NOMO-1 treated with DMSO at 0.1 percent for 48 hours (cell line): ENCODE results near the gene FAM193A.
"Not testable (repeated sequence)": the region's sequence is repeated elsewhere in the genome, so short reads cannot be mapped to it uniquely, and the experiment has no call there.

Experiments used
- DNase-seq: peaks from one replicate; lab custom pipeline; 2025; ENCODE audit not compliant: unreplicated experiment; lab: John Stamatoyannopoulos, UW

FAM193A gene

DNA sequence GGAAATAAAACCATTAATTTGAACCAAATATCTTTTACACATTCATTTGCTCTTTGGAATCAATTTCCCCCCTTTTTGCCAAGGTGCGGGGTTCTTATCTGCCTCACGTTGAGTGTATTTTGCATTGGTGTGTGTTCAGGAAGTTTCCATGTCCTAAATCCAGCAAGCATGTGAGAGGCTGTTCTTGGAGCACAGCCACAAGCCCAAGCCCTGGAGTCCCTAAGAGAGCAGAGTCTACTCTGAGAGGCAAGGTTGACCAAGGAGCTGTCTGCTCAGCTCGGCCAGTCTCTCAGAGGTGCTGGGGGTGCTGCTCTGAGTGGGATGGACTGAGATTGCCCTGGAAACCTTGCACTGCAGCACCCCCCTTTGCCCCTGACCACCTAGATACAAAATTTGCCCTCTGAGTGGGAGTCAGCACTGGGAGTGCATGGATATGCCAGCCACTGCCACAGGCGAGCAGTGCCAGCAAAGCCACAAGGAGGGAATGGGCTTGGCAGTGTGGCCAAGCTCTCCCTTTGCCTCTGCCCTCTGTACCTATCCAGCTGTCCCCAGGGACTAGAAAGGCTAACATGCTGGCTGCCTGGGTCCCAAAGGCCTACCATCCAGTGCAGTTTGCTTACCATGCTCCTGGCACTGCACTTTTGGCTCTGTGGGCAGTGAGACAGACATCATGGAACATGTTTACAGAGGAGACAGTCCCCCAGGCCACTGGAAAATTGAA is 20.5 kb upstream of the FAM193A start:
- no peak for DNase-seq

DNA sequence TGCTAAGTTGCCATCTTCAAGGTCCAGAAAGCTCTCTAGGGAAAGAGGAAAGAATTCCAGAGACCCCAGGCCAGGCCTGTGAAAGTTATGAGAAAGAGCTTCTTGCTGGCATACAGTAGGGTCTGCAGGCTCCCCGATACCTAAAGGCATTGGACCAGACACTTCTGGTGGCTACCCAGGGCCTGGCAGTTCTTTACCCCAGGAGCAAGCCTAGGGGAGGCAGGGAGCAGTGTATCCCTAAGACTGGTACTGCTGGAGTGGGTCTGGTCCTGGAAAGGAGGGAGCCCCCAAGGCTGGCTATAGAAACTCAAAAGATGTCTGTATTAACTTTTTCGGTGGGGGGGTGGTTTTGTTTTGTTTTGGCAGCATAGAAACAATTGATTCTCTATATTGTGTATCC is 19.8 kb upstream of the FAM193A start:
- no peak for DNase-seq

DNA sequence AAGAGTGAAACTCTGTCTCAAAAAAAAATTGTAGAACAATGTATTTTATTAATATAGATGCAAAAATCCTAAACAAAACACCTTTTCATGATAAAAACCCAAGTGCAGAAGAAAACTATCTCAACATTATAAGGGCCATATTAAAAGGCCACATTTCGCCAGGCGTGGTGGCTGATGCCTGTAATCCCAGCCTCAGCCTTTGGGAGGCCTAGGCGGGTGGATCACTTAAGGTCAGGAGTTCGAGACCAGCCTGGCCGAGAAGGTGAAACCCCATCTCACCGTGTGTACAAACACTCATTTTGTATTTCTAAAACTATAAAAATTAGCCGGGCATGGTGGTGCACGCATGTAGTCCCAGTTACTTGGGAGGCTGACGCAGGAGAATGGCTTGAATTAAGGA is 9.9 kb upstream of the FAM193A start:
- no peak for DNase-seq

DNA sequence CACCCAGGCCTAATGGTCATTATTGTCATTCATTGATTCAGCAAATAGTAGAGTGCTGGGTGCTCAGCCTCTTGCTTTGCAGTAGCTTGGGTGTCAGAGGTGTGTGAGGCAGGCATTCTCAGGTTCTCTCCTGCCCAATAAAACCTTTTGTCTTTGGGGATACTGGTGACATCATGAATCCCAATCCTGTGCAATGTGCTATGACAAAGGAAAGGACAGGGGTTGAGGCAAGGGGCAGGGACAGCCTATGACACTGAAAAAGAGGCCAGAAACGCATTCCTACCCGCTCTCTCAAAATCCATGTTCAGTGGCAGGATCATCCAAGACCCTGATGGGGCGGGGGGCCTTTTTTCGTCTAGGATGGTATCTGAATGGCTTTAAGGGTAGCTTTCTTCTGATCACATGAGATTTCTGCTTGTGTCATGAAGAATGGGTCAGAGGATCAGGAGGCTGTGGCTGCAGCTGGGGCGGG is 1.5 kb upstream of the FAM193A start:
- DNase-seq: no peak

DNA sequence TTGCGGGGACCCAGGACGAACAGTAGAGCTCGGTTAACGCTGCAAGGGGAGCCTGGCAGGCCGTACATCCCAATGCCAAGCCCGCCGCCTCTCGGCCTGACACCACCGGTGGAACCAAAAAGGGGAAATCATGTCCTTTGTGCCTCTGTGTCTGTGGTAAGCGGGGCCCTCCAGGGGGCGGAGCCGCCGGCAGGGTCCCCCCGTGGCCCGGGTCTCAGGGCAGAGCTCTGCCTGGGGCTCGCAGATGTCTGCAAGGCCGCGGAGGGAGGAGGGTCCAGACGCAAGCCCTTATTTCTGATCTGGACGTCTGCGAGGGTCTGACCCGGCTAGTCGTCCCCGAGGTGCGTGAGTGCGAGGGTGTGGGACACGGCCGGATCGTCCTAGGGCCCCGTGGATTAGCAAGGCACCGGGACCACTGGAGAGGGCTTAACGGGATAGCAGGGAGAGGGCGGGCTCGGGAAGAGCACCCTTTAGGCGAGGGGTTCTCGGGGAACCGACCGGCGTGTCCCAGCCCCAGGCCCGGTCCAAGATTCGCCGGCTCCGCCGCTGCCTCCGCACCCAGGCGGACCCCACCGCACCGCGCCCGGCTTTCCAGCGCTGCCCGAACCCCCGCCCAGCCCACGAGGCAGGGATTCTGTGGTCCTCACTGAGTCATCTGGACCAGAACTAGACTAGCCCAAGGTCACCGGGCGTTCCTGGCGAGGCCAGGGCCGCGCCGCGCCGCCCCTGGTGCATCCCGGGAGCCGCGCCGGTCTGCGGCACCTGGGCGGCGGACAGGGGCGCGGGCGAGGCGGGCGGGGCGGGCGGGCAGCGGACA is 863 bp upstream of the FAM193A start:
- peak; percentile 83 for DNase-seq

DNA sequence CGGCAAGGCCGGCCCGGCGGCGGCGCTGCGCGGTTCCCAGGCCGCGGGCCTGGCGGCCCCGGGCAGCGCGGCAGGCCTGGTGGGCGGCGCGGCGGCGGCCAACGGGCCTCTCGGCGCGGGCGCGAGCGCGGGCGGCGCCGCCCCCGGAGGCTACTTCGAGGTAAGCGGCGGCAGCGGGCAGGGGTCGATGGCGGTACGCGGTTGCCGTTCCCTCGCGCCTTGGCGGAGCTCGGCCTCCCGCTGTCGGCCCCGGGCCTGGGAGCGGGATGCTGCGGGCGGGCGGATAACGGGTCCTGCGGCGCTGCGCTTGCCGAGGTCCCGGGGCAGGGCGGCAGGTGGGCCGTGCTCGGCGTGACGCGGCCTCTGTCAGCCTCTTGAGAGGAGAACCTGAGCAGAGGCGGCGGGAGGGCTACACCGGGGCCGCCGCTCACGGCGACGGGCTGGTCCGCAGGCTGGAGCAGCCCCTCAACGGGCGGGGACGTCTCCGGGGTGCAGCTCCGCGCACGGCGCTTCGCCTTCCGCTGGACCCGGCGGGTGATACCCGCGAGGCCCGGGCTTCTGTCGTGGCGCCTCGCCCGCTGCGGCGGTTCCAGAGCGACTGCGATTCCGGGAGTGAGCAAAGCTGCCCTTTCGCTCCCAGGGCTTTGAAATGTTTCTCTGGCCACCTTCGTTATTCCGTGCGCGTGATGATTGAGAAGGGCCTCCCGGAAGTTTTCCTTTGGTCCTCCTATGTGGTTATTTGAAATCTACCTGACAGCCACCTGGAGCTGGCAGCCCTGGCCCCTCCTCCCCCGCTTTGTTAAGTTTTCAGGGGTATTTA is 774 bp downstream of the FAM193A start:
- DNase-seq: peak; percentile 20

DNA sequence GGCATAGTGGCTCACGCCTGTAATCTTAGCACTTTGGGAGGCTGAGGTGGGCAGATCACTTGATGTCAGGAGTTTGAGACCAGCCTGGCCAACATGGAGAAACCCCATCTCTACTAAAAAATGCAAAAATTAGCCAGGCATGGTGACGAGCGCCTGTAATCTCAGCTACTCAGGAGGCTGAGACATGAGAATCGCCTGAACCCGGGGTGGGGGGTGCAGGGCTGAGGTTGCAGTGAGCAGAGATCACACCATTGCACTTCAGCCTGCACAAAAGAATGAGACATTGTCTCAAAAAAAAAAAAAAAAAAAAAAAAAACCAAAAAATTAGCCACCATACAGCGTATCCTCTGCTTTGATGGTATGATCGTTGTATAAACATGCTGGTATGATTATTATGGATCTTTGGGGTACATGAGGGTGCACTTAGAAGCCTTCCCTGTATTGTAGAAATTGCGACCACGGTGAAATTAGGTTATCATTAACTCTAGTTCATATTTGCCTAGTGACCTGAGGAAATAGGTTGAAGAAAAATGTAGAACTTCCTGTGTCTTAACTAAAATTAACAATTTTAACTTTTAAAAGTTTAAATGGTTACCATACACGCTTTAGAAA is 7.2 kb downstream of the FAM193A start:
- DNase-seq: not testable (repeated sequence)

DNA sequence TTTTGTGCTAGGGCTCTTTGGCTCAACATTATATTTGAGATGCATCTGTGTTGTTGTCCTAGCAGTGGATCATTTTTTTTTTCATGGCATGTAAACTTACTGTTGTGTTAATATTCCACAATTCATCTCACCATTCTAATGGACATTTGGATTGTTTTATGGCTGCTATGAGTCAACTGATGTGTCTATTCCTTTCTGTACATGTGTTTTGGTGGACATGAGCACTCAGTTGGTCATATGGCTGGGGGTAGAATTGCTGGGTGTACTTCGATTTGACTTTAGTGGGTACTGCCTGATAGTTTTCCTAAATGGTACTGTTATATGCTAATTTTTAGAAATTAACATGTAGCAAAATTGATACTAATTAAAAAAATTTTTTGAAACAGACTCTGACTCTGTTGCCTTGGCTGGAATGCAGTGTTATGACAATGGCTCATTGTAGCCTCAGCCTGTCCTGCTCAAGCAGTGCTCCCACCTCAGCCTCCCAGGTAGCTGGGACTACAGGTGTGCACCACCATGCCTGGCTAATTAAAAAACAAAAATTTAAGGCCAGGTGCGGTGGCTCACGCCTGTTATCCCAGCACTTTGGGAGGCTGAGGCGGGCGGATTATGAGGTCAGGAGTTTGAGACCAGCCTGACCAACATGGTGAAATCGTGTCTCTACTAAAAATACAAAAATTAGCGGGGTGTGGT is 9.0 kb downstream of the FAM193A start:
- no peak for DNase-seq

DNA sequence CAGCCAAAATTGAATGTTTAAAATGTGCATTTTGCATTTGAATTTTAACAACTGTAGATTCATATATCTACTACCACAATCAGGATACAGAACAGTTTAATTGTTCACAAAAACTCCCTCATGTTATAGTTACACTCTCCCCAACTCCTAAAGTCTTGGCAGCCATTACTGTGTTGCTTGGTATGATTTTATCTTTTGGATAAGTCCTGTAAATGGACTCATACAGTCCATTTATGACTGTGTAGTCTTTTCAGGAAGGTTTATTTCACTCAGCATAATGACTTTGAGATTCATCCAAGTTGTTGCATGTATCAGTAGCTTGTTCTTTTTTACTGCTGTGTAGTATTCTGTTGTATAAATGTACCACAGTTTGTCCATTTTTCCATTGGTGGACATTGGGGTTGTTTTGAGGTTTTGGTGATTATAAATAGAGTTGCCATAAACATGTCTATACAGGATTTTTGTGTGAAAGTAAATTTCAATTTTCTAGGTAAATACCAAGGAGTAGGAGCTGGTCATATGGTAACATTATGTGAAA is 9.9 kb downstream of the FAM193A start:
- no peak for DNase-seq

DNA sequence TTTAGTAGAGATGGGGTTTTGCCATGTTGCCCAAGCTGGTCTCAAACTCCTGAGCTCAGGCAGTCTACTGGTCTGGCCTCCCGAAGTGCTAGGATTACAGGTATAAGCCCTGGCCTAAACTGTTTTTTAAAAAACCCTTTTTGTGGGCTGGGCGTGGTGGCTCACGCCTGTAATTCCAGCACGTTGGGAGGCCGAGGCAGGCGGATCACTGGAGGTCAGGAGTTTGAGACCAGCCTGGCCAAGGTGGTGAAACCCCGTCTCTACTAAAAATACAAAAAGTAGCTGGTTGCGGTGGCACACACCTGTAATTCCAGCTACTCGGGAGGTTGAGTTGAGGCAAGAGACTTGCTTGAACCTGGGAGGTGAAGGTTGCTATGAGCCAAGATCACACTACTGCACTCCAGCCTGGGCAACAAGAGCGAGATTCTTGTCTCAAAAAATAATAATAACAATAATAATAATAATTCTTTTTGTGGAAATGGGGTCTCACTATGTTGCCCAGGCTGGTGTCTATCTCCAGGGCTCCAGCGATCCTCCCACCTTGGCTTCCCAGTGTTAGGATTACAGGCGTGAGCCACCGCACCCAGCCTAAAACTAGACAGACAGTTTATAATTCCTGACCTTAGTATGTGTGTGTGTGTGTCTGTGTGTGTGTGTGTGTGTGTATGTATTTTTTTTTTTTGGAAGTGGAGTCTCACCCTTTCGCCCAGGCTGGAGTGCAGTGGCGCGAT is 10.7 kb downstream of the FAM193A start:
- not testable (repeated sequence) for DNase-seq

DNA sequence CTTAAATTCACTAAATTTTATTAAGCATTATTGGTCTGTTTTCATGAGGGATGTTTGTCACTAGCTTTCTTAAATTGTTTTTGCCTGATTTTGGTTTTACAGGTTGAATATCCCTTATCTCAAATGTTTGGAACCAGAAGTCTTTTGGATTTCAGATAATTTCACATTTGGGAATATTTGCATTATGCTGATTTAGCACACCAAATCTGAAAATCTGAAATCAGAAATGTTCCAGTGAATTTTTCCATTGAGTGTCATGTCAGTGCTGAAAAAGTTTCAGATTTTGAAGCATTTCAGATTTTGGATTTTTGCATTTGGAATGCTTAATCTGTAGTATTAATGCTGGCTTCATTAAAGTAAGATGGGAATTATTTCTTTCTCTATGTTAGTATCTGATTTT is 14.7 kb downstream of the FAM193A start:
- no peak for DNase-seq

DNA sequence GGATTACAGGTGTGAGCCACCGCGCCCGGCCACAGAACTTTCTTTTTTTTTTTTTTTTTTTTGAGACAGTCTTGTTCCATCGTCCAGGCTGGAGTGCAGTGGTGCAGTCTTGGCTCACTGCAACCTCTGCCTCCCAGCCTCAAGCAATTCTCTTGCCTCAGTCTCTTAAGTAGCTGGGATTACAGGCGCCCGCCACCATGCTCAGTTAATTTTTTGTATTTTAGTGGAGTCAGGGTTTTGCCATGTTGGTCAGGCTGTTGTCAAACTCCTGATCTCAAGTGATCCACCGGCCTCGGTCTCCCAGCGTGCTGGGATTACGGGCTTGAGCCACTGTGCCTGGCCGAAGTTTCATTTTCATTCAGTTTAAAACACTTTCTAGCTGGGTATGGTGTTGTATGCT is 16.4 kb downstream of the FAM193A start:
- no peak for DNase-seq

DNA sequence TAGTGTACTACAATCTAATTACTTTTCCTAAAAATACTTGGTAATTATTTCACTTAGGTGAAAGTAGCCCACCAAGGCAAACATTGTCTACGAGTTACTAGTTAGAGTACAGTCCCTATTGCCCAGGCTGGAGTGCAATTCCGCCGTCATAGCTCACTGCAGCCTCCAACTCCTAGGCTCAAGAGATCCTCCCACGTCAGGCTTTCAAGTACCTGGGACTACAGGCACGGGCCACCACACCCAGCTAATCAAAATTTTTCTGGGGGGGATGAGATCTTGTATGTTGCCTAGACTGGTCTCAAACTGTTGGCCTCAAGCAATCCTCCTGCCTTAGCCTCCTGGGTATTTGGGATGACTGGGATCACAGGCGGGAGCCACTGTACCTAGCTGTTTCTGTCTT is 21.9 kb downstream of the FAM193A start:
- no peak for DNase-seq

DNA sequence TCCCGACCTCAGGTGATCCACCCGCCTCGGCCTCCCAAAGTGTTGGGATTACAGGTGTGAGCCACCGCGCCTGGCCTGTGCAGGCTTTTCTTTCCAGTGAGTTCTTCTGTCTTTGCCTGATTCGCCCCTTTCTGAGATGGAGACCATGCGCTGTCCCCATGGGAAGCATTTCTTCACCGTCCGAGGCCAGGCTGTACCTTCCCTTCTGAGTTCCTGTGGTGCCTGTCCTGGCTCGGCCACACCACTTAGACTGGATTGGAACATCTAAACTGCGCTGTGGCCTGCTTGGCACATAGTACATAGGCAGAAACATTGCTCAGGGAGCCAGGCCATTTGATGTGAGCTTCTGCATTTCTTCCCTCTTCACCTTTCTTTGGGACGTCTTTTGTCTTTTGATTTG is 23.7 kb downstream of the FAM193A start:
- DNase-seq: no peak

DNA sequence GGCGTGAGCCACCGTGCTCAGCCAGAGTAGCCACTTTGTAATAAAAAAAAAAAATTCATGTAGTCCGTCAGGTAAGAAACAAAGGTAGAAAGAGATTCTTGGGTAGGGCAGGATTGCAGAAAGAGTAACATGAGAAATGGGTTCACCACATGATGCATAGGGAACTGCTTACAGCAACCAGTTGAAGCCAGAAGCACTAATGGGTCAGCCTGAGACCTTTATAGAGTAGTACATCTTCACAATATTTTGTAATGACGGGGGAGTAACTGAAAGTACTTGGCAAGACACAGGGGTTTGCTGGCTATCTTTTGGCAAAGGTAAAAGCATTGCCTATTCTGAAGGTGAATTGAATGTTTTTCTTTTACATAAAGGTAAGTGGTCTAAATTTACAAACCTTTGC is 29.1 kb downstream of the FAM193A start:
- DNase-seq: no peak

DNA sequence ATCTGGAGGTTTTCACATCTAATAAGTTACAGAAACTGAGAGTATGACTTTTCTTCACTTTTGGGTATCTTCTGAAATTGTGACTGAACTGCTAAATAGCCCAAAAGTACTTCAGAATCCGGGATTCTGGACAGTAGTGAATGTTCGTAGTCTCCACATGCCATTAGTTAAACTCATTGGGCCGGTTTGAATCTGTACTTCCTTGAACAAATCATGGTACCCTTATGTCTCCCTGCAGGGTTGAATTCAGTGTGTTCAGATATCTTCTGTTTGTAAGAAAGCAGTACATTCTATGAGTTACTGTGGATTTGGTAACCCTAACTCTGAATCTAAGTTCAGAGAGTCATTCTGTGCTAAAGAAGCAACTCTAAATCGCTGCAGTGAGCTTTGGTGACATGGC is 33.6 kb downstream of the FAM193A start:
- no peak for DNase-seq

DNA sequence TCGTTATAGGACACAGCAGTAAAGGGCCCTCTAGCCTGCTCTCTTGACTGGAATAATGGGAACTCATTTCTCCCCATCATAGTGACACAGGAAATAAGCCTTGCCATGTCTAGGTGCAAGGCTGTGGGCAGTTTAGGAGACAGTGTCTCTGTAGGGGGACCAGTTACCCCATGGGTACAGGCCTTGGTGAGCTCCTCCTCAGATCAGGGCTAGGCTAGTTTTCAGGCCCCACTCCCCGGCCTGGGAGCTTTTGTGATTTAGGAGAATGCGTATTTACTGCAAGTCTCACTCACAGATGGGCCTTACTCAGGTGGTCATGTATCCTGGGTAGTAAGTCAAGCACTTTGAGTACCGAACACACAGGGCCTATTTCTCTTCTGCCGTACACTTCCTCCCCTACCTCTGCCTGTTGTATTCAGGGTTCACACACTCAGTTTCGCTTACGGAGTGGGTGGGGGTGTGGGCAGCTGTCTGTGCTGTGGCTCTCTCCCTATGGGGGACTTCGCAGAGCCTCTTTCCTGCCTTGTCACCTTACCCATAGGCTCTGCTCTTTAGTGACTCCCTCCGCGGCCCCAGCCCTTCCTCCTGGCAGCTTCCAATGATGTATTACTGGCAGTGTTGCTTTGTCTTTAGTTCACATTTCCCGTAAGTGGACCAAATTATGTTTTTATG is 34.2 kb downstream of the FAM193A start:
- DNase-seq: no peak

DNA sequence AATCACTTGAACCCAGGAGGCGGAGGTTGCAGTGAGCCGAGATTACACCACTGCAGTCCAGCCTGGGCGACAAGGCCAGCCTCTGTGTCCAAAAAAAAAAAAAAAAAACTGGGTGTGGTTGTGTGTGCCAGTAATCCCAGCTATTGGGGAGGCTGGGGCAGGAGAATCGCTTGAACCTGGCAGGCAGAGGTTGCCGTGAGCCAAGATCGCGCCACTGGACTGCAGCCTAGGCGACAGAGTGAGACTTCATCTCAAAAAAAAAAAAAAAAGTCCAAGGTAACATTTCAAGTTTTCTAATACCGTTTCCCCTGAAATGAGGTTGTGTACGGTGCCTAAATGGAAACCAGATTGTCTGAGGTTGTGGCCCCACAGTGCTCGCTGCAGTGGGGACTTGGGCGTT is 35.6 kb downstream of the FAM193A start:
- no peak for DNase-seq

DNA sequence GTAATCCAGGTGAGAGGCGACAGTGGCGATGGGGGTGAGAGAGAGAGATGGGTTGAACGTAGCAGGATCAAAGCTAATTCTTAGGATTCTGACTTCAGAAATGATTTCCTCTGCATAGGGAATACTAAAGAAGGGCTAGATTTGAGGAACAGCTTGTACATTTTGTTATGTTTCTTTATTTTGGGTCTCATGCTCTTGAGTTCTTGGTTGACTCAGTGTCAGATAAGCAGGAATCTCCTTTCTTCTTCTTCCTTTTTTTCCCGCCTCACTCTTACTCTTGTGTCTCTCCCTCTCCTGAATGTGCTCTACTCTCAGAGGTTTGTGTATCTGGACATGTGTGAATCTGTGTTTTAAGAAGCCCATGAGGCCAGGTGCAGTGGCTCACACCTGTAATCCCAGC is 36.4 kb downstream of the FAM193A start:
- no peak for DNase-seq
